ENCODE measurements around the gene GNAL.

The GNAL gene

DNA sequence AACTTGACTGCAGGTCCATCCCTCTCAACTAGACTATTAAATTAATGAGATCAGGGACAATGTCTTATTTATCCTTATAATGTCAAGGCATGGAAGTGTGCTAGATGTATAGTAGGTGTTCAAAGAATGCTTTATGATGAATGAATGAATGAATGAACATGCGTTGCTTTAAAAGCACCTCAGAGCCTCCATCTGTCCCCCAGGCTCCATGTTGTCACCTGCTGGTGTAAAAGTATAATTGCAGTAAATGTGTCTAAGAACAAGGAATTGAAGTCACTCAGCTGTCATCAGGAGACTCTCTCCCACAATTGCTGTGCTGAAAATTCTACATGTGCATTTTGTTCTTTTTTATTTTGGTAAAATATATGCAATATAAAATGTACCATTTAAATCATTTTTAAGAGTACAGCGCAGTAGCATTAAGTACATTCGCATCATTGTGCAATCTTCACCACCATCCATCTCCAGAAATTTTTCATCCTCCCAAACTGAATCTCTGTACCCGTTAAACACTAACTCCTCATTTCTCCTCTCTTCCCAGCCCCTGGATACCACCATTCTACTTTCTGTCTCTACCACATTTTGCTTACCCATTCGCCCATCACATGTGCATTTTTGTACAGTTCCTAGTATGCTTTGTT is 52.6 kb downstream of the GNAL start:
- Histone ChIP-seq H3K27me3 (ENCODE audit: insufficient read depth, low read depth) (no peaks in the 10 kb centered on the region), H3K27ac (no peak overlapping the region), H4K20me1 (ENCODE audit: insufficient read depth) (no peaks in the 10 kb centered on the region), H2AFZ (ENCODE audit: low read depth) (no peak overlapping the region), H3K36me3 (ENCODE audit: insufficient read depth) (no peaks in the 10 kb centered on the region), H3K4me3 (IDR thresholded peaks at IDR 0.05; ENCODE audit: insufficient read depth, low read depth, low read length) (no peak overlapping the region), H3K4me2 (no peak overlapping the region), H3K9ac (no peak overlapping the region), H3K79me2 (ENCODE audit: insufficient read depth, low read depth) (no peaks in the 10 kb centered on the region), H3K4me1 (ENCODE audit: low read depth, poor library complexity, severe bottlenecking) (no peaks in the 10 kb centered on the region)
- TF ChIP-seq, protein P1, sequence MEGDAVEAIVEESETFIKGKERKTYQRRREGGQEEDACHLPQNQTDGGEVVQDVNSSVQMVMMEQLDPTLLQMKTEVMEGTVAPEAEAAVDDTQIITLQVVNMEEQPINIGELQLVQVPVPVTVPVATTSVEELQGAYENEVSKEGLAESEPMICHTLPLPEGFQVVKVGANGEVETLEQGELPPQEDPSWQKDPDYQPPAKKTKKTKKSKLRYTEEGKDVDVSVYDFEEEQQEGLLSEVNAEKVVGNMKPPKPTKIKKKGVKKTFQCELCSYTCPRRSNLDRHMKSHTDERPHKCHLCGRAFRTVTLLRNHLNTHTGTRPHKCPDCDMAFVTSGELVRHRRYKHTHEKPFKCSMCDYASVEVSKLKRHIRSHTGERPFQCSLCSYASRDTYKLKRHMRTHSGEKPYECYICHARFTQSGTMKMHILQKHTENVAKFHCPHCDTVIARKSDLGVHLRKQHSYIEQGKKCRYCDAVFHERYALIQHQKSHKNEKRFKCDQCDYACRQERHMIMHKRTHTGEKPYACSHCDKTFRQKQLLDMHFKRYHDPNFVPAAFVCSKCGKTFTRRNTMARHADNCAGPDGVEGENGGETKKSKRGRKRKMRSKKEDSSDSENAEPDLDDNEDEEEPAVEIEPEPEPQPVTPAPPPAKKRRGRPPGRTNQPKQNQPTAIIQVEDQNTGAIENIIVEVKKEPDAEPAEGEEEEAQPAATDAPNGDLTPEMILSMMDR (conservative IDR thresholded peaks at IDR 0.05; ENCODE audit: low read depth, low read length), result peak; percentile 73

DNA sequence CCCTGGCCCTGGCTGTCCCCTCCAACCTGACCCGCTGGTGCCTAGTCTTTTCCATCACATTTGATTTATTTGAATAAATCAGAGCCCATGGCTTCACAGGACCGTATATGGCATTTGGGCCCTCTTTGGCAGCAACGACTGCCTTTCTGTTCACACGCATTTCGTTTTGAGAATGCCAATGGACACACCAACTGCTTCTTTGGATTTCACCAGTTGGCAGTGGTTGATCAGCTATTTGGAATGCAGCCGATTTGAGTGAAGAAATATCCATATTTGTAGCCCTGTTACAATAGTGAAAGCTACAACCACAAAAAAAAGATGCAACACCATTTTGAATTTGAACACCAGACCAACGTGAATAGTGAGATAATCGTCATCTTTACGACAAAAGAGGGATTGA is 56.5 kb downstream of the GNAL start:
- H3K4me2 ChIP-seq, result no peak overlapping the region
- no peak overlapping the region for H3K9ac ChIP-seq
- no peak overlapping the region for H3K27ac ChIP-seq
- H3K4me1 ChIP-seq (ENCODE audit: low read depth, poor library complexity, severe bottlenecking), result no peaks in the 10 kb centered on the region
- H3K36me3 ChIP-seq (ENCODE audit: insufficient read depth), result no peaks in the 10 kb centered on the region
- H3K4me3 ChIP-seq (IDR thresholded peaks at IDR 0.05; ENCODE audit: insufficient read depth, low read depth, low read length), result no peak overlapping the region
- no peaks in the 10 kb centered on the region for H3K79me2 ChIP-seq (ENCODE audit: insufficient read depth, low read depth)
- no peak overlapping the region for H2AFZ ChIP-seq (ENCODE audit: low read depth)
- H3K27me3 ChIP-seq (ENCODE audit: insufficient read depth, low read depth), result no peaks in the 10 kb centered on the region
- no peaks in the 10 kb centered on the region for H4K20me1 ChIP-seq (ENCODE audit: insufficient read depth)
- TF ChIP-seq, protein P1 (conservative IDR thresholded peaks at IDR 0.05; ENCODE audit: low read depth, low read length), result no peak

- TF ChIP-seq, protein P1 (conservative IDR thresholded peaks at IDR 0.05; ENCODE audit: low read depth, low read length), result no peak
- H4K20me1 ChIP-seq (ENCODE audit: insufficient read depth), result no peaks in the 10 kb centered on the region
- H3K79me2 ChIP-seq (ENCODE audit: insufficient read depth, low read depth), result no peaks in the 10 kb centered on the region
- H3K27ac ChIP-seq, result no peak overlapping the region
- H3K4me2 ChIP-seq, result no peak overlapping the region
- H2AFZ ChIP-seq (ENCODE audit: low read depth), result no peak overlapping the region
- H3K4me1 ChIP-seq (ENCODE audit: low read depth, poor library complexity, severe bottlenecking), result no peaks in the 10 kb centered on the region
- no peak overlapping the region for H3K4me3 ChIP-seq (IDR thresholded peaks at IDR 0.05; ENCODE audit: insufficient read depth, low read depth, low read length)
- H3K27me3 ChIP-seq (ENCODE audit: insufficient read depth, low read depth), result no peaks in the 10 kb centered on the region
- H3K36me3 ChIP-seq (ENCODE audit: insufficient read depth), result no peaks in the 10 kb centered on the region
- H3K9ac ChIP-seq, result no peak overlapping the region
Measured at GRCh38 chr18:11747286-11747685, 58.2 kb downstream of the GNAL start.

DNA sequence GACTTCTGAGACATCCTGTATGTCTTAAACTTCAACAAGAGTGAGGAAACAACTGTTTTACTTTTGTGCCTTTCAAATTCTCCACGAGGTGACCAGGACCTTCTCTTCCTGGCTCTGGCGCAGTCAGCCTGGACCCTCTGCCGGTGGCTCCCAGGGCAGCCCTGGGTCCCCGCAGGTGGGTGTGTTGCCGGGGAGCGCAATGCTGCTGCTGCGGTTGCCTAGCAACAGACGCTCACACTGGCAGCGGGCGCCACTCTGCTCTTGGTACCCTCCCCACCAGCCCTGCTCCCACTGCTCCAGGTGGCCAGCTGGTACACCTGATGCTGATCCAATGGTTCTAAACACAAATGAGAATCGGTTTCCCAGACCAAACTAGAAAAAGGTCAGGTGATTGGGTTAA is 58.7 kb downstream of the GNAL start:
- TF ChIP-seq, protein P1 (conservative IDR thresholded peaks at IDR 0.05; ENCODE audit: low read depth, low read length), result no peak
- H3K9ac ChIP-seq, result no peak overlapping the region
- H3K27me3 ChIP-seq (ENCODE audit: insufficient read depth, low read depth), result no peaks in the 10 kb centered on the region

More for the DNA sequence above, 58.7 kb downstream of the GNAL start:
- H3K4me3 ChIP-seq (IDR thresholded peaks at IDR 0.05; ENCODE audit: insufficient read depth, low read depth, low read length), result no peak overlapping the region
- H3K27ac ChIP-seq, result no peak overlapping the region
- no peak overlapping the region for H3K4me2 ChIP-seq
- no peaks in the 10 kb centered on the region for H3K36me3 ChIP-seq (ENCODE audit: insufficient read depth)
- H3K79me2 ChIP-seq (ENCODE audit: insufficient read depth, low read depth), result no peaks in the 10 kb centered on the region
- no peak overlapping the region for H2AFZ ChIP-seq (ENCODE audit: low read depth)
- no peaks in the 10 kb centered on the region for H4K20me1 ChIP-seq (ENCODE audit: insufficient read depth)
- no peaks in the 10 kb centered on the region for H3K4me1 ChIP-seq (ENCODE audit: low read depth, poor library complexity, severe bottlenecking)
